Measurements from ENCODE around the gene RNF152.

- TF ChIP-seq CTCF (IDR thresholded peaks at IDR 0.05; ENCODE audit: low read length) (no peak), EZH2 (IDR thresholded peaks at IDR 0.05; ENCODE audit: borderline replicate concordance, low read length) (no peak)
Observed at GRCh38 chr18:61833387-61833786, 59.4 kb downstream of the RNF152 start.
